ENCODE data around the gene AP2A2.

Gene AP2A2

GRCh38 chr11:1024597-1025409 lies 99.1 kb downstream of the AP2A2 start:
- Histone ChIP-seq H3K27ac (ENCODE audit: poor library complexity, severe bottlenecking) (no peak overlapping the region), H3K4me3 (ENCODE audit: severe bottlenecking) (no peak overlapping the region), H3K36me3 (ENCODE audit: low read depth) (no peaks in the 10 kb centered on the region), H3K4me1 (ENCODE audit: insufficient read depth, poor library complexity, severe bottlenecking) (no peaks in the 10 kb centered on the region), H3K9me3 (ENCODE audit: severe bottlenecking) (no peaks in the 10 kb centered on the region), H3K27me3 (ENCODE audit: insufficient read depth, poor library complexity, severe bottlenecking) (no peaks in the 10 kb centered on the region)
- ATAC-seq (ENCODE audit: low read depth) (no peak), DNase-seq (ENCODE audit: low spot score) (no peak)
- TF ChIP-seq CTCF (IDR thresholded peaks at IDR 0.05; ENCODE audit: poor library complexity, severe bottlenecking), result no peak

GRCh38 chr11:1025410-1026162 lies 99.9 kb downstream of the AP2A2 start:
- Histone ChIP-seq H3K27ac (ENCODE audit: poor library complexity, severe bottlenecking) (no peak overlapping the region), H3K27me3 (ENCODE audit: insufficient read depth, poor library complexity, severe bottlenecking) (no peaks in the 10 kb centered on the region), H3K4me3 (ENCODE audit: severe bottlenecking) (no peak overlapping the region), H3K4me1 (ENCODE audit: insufficient read depth, poor library complexity, severe bottlenecking) (no peaks in the 10 kb centered on the region), H3K36me3 (ENCODE audit: low read depth) (no peaks in the 10 kb centered on the region), H3K9me3 (ENCODE audit: severe bottlenecking) (no peaks in the 10 kb centered on the region)
- no peak for DNase-seq (ENCODE audit: low spot score)
- ATAC-seq (ENCODE audit: low read depth), result 0 out of 3 replicates have a peak, but pooled peaks have one; percentile 4
- TF ChIP-seq CTCF (IDR thresholded peaks at IDR 0.05; ENCODE audit: poor library complexity, severe bottlenecking), result no peak

GRCh38 chr11:1026163-1026450 lies 100.4 kb downstream of the AP2A2 start:
- no peak for ATAC-seq (ENCODE audit: low read depth)
- no peak for TF ChIP-seq CTCF (IDR thresholded peaks at IDR 0.05; ENCODE audit: poor library complexity, severe bottlenecking)
- Histone ChIP-seq H3K36me3 (ENCODE audit: low read depth) (no peaks in the 10 kb centered on the region), H3K4me1 (ENCODE audit: insufficient read depth, poor library complexity, severe bottlenecking) (no peaks in the 10 kb centered on the region), H3K4me3 (ENCODE audit: severe bottlenecking) (no peak overlapping the region), H3K27me3 (ENCODE audit: insufficient read depth, poor library complexity, severe bottlenecking) (no peaks in the 10 kb centered on the region), H3K27ac (ENCODE audit: poor library complexity, severe bottlenecking) (no peak overlapping the region), H3K9me3 (ENCODE audit: severe bottlenecking) (no peaks in the 10 kb centered on the region)
- DNase-seq (ENCODE audit: low spot score), result no peak

- no peak for DNase-seq (ENCODE audit: low spot score)
- Histone ChIP-seq H3K4me1 (ENCODE audit: insufficient read depth, poor library complexity, severe bottlenecking) (no peaks in the 10 kb centered on the region), H3K27me3 (ENCODE audit: insufficient read depth, poor library complexity, severe bottlenecking) (no peaks in the 10 kb centered on the region), H3K4me3 (ENCODE audit: severe bottlenecking) (no peak overlapping the region), H3K36me3 (ENCODE audit: low read depth) (no peaks in the 10 kb centered on the region), H3K9me3 (ENCODE audit: severe bottlenecking) (no peaks in the 10 kb centered on the region), H3K27ac (ENCODE audit: poor library complexity, severe bottlenecking) (no peak overlapping the region)
- no peak; the same call in 2 of the 3 replicates for ATAC-seq (ENCODE audit: low read depth)
- TF ChIP-seq CTCF (IDR thresholded peaks at IDR 0.05; ENCODE audit: poor library complexity, severe bottlenecking), result no peak
Measured at GRCh38 chr11:1026641-1027482, 101.2 kb downstream of the AP2A2 start.
